ENCODE data around the gene RALA.

The RALA gene

GRCh38 chr7:39587393-39587792 lies 36.0 kb upstream of the RALA start:
- no peak overlapping the region for H3K4me3 ChIP-seq (ENCODE audit: control insufficient read depth, low read depth, low read length)
- DNase-seq (ENCODE audit: low read depth): peak; percentile 46
- TF ChIP-seq, protein P1, sequence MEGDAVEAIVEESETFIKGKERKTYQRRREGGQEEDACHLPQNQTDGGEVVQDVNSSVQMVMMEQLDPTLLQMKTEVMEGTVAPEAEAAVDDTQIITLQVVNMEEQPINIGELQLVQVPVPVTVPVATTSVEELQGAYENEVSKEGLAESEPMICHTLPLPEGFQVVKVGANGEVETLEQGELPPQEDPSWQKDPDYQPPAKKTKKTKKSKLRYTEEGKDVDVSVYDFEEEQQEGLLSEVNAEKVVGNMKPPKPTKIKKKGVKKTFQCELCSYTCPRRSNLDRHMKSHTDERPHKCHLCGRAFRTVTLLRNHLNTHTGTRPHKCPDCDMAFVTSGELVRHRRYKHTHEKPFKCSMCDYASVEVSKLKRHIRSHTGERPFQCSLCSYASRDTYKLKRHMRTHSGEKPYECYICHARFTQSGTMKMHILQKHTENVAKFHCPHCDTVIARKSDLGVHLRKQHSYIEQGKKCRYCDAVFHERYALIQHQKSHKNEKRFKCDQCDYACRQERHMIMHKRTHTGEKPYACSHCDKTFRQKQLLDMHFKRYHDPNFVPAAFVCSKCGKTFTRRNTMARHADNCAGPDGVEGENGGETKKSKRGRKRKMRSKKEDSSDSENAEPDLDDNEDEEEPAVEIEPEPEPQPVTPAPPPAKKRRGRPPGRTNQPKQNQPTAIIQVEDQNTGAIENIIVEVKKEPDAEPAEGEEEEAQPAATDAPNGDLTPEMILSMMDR (conservative IDR thresholded peaks at IDR 0.05; ENCODE audit: control insufficient read depth, insufficient read depth, low read depth, low read length): no peak

- no peak for DNase-seq (ENCODE audit: low read depth)
- TF ChIP-seq, protein P1 (conservative IDR thresholded peaks at IDR 0.05; ENCODE audit: control insufficient read depth, insufficient read depth, low read depth, low read length): no peak
These were observed 35.0 kb upstream of the RALA start for GRCh38 chr7:39588416-39588815.

DNA sequence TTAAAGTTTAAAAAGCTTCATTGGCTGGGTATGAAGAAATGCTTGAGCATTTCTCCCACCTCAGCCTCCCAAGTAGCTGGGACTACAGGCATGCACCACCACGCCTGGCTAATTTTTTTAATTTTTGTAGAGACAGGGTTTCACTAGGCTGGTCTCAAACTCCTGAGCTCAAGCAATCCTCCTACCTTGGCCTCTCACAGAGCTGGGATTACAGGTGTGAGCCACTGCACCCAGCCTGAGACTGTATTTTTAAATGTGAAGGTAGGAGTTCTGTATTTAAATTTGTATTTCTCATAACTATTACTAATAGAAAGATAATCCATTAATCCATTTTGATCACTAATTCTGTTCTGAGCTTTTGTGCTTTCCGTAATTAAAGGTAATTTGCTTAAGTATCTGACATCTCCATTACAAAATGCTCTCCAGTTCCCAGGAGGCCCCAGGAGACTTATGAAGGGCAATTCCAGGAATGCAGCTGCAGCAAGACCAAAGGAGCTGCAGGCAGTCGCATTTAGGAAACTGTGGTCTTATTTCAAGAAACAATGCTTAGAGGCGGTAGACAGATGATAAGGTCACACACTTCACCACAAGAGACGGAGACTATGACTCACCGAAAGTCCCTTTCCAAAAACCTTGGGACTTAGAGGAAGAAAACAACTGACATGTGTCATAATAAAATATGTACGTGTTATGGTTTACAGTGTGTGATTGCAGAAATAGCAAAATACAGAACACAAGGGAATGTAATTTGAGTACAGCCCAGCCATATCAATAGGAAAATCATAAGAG lies 33.9 kb upstream of the RALA start:
- peak; percentile 84 for DNase-seq (ENCODE audit: low read depth)
- H3K4me3 ChIP-seq (ENCODE audit: control insufficient read depth, low read depth, low read length): no peak overlapping the region
- TF ChIP-seq, protein P1 (conservative IDR thresholded peaks at IDR 0.05; ENCODE audit: control insufficient read depth, insufficient read depth, low read depth, low read length): no peak

More at GRCh38 chr7:39588416-39588815, 35.0 kb upstream of the RALA start:
- no peak overlapping the region for H3K4me3 ChIP-seq (ENCODE audit: control insufficient read depth, low read depth, low read length)

DNA sequence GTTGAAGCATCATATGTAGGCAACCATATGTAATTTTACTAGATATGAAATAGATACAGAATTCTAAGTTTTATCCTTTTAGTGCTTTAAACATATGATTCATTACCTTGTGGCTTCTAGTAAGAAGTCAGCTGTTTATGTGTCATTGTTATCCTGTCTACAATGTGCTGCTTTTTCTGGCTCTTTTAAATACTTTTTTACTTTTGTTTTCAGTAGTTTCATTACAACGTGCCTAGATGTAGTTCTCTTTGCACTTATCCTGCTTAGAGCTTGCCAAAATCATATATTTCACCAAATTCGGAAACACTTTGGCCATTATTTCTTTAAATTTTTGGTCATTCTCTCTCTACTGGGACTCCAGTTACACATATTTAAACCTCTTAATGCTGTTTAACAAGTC lies 30.8 kb upstream of the RALA start:
- no peak overlapping the region for H3K4me3 ChIP-seq (ENCODE audit: control insufficient read depth, low read depth, low read length)
- DNase-seq (ENCODE audit: low read depth): peak; percentile 86
- TF ChIP-seq, protein P1 (conservative IDR thresholded peaks at IDR 0.05; ENCODE audit: control insufficient read depth, insufficient read depth, low read depth, low read length): no peak

- TF ChIP-seq, protein P1 (conservative IDR thresholded peaks at IDR 0.05; ENCODE audit: control insufficient read depth, insufficient read depth, low read depth, low read length): no peak
- DNase-seq (ENCODE audit: low read depth): peak; percentile 48
- H3K4me3 ChIP-seq (ENCODE audit: control insufficient read depth, low read depth, low read length): no peak overlapping the region
These were observed 28.3 kb upstream of the RALA start for GRCh38 chr7:39594988-39595620.

GRCh38 chr7:39602351-39602750 lies 21.0 kb upstream of the RALA start:
- DNase-seq (ENCODE audit: low read depth): no peak
- H3K4me3 ChIP-seq (ENCODE audit: control insufficient read depth, low read depth, low read length): no peak overlapping the region
- TF ChIP-seq, protein P1 (conservative IDR thresholded peaks at IDR 0.05; ENCODE audit: control insufficient read depth, insufficient read depth, low read depth, low read length): no peak

Data from fibroblast of mammary gland (primary cell).